KBM-7 (cell line): ENCODE results near the gene FSTL1.
A peak's percentile ranks its signal among the peaks of the same experiment; 100 is the strongest.

Source experiments
- DNase-seq: peaks from one replicate; pipeline ENCODE4 v3.0.0-alpha.2; 2015
- in situ Hi-C: fragments of 300-500 bp; cut with MboI; formaldehyde crosslinking; loops from 2 replicates; pipeline ENCODE4 v1.14.3; 2020; ENCODE audit warnings: low sequenced_read_pairs, low pct_unique_long_range_greater_than_20kb, mixed read lengths

Gene FSTL1, protein sequence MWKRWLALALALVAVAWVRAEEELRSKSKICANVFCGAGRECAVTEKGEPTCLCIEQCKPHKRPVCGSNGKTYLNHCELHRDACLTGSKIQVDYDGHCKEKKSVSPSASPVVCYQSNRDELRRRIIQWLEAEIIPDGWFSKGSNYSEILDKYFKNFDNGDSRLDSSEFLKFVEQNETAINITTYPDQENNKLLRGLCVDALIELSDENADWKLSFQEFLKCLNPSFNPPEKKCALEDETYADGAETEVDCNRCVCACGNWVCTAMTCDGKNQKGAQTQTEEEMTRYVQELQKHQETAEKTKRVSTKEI

DNA sequence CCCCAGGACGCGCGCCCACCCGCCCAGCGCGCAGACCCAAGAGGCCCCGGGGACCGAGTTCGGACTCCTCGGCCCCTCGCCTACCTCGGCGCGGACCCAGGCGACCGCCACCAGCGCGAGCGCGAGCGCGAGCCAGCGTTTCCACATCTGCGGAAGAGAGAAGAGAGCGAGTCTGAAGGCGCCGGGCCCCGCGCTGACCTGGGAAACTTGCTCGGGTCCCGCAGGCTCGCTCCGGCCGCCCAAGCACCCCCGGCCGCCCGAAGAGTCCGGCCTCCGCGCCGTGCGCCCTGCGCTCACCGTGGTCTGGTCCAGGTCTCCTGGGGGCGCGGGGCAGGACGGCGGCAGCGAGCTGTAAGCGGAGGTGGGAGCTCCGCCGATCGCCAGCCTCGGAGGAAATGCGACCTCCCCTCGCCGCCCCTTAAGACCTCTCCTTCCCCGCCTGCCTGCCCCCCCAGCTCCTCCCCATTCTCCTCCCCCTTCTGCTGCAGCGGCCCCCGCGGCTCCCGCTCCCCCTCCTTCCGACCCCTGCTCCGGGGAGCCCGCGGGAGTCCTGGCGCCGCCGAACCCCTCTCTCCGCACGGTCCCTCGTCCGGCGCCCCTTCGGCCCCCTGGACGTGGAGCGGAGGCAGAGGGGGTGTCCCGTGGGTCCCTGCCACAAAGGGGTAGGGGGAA lies at the start of gene FSTL1:
Gene FSTL1 (minus strand): TSS at position 393 of the 672 bp plus-strand sequence. CDS start 246 bp downstream, at position 147.
- in situ Hi-C loops = no loop called here
- peak; percentile 59 for DNase-seq

DNA sequence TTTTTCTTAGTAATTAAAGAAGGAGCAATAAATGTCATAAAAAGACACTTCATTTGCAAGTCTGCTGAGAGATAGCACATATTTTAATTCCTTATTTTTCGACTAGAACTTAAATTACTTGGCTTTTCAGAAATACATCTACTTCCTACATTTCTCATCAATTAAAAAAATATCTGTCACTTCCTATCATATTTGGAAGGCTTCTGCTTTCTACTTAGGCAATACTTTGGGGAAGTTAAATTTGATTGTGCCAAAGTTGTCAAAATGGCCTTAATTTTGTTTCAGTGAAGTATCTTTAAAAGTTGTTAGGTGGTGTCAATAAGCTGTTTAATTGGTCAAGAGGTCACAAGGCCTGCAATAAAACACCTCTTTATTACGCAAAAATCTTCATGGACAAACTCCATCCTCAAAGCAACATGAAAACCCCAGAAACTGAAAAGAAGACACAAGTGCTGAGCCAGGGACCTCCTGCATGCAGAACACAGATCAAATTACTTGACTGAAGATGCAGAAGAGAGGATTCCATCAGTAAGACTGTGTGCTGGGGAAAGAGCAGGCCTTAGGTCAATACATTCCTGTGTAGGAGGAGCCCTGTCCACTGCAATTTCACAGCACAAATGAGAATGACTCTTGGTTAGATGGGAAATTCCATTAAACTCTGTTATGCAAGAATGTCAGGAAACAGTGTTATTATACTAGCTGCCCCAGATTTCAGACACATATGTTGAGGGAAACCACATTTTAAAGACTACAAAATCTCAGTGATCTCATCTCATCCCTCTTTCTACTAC lies 48.0 kb upstream of the FSTL1 start:
- no peak for DNase-seq
- in situ Hi-C loops = no loop called here

DNA sequence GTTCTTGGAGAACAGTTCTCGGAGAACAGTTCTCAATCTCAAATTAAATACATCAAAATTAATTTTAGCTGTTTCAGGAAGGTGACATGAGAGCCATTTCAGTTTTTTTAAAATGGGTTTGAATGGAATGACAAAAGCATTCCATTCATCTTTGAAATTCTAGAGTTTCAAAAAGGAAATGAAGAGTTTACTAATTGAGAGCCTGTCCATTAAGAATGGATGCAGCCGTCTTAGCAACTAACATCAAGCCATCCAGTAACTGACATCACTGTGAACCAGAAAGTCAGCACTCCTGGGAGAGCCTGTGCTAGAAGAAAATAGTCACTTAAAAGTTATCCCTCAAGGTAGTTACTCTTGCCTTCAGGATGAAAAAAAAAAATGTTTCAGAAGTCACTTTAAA lies 47.0 kb upstream of the FSTL1 start:
- DNase-seq = no peak
- in situ Hi-C loops = no loop called here

DNA sequence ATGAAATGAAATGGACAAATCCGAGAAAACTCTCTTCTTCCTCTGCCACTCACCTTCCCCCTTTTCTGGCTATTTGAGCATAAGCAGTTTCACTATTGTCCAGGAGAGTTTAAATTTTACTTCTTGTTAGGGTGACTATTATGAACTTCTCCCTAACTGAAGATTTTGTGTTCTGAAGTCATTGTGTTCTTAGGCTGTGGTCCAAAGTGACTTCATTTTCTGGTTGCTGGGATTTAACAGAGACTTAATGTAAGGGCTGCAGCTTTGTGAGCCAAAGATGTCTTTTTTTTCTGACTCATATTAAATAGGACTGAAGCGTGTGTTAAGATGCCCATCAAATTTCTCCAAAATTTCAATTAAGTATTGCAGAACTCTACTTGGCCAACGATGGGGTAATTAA lies 46.5 kb upstream of the FSTL1 start:
- DNase-seq = no peak

DNA sequence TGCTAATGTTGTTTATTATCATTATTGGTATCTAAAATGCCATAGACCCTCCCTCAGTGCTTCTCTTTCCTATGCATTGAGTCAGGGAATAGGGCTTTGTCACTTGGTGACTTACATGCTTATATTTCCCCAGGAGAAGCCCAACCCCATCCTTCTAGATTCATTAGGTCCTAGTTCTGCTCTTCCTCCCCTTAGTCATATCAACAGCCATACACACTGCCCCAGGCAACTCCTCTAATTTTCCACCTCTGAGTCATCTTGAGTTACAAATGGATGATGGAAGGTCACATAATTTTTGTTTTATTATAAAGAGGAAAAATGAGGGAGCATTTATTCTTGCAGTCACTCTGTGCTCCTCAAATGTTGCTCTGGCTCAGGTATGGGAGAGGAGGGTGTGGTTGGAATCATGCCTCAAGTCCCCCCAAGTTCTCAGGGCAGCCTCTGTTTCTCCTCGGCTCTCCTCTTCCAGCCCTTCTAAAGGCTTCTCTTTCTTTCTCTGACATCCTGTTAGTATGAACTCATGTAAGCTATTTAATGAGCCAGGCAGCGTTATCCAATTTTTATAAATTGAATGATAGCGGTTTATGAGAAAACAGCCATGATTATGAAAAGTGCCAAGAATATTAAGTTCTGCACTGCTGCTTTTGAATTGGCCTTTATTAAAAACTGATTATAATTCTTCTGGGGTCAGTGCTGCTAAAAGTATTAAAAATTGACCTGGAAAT lies 45.6 kb upstream of the FSTL1 start:
- no peak for DNase-seq

More for the DNA sequence above, 46.5 kb upstream of the FSTL1 start:
- in situ Hi-C loops = no loop called here

DNA sequence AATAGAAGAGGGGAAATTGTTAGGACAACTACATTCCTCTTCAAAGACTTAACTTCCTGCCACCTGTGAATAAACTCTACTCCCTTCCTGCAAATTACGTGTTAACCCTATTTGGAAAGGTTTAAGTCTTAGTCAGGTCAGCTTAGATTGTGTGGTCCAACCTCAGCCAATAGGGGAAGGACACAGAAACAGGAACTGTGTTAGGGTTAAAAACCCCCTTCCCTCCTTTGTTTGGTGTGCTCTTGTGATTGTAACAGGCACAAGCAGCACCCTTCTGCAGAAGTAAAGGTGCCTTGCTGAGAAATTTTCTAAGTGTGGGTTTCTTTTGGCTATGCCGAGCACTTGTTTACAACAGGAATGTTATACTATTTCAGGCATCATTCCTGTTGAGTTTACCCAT lies 45.0 kb upstream of the FSTL1 start:
- DNase-seq = peak; percentile 32
- in situ Hi-C loops = no loop called here

More for the DNA sequence above, 45.6 kb upstream of the FSTL1 start:
- in situ Hi-C loops = no loop called here

DNA sequence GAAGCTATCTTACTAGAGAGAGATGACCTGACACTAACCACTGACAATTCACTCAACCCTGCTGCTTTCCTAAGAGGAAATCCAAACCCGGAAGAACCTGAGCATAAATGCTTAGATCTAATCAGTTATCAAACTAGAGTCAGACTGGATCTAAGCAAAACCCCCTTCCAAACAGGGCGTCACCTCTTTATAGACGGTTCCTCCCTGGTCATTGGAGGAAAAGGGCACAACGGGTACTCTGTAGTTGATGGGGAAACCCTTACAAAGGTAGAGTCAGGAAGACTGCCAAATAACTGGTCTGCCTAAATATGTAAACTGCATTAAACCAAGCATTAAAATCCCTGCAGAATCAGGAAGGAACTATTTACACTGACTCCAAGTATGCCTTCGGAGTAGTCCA lies 41.3 kb upstream of the FSTL1 start:
- no peak for DNase-seq
- in situ Hi-C loops = no loop called here

DNA sequence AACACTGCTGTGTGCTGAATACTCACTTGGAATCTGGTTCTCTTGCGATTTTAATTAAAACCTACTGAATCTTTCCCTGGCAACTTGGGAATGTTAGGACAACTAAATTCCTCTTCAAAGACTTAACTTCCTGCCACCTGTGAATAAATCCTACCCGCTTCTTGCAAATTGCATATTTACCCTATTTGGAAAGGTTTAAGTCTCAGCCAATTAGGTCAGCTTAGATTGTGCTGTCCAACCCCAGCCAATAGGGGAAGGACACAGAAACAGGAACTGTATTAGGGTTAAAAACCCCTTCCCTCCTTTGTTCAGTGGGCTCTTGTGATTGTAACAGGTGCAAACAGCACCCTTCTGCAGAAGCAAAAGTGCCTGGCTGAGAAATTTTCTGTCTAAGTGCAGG lies 38.6 kb upstream of the FSTL1 start:
- no peak for DNase-seq
- in situ Hi-C loops = no loop called here

DNA sequence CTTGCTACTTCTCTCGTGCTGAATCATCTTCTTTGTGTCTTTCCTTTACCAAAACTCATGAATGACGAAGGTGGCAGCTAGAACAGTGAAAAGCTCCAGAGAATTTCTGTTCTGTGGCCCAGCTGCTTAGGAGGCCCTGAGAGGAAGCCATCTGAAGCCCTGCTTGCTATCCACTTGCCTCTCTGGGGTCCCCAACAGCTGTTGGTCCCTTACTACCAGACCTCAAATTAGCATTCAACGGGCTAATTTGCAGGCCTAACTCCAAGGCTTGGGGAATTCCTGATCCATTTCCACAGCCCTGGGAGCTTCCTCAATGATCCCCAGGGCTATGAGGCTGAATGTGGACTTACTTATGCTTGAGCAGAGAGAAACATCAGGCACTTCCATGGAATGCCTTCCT lies 37.5 kb upstream of the FSTL1 start:
- no peak for DNase-seq
- in situ Hi-C loops = no loop called here

DNA sequence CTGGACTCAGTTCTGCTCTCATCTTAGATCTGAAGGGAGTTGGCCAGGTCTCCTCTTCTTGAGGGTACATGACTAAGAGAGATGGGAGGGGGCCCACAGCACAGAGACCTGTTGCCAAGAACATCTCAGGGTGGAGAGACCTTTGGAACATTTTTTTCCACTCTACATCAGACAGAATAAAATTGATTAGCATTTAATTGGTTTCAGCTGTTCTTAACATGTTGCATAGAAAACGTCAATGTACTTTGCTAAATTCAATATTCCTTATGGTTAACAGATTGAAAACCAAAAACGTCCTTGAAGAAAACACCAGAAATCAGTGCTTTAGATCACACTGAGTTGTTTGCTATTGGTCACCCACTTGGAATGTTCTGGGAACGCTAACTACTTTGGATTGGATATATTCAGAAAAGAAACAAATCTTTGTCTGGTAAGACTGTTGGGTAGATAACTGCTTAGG lies 36.4 kb upstream of the FSTL1 start:
- in situ Hi-C loops = no loop called here
- DNase-seq = no peak

DNA sequence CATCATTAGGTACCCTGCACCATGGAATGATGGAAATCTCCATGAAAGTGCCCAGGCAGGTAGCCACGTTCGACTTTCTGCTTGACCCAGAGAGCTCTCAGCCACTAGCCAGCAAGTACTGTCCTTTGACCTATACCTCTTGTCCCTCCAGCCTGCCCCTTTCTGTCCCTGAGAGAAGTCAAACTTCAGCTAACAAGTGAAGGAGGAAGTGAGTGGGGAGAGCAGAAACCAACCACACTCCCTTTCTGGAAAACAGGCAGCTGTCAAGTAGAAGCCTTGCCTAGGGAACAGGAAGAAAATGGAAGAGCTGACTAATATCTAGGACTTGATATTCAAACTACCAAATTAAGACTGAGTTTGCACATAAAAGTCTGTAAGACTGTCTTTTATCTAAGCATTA lies 30.3 kb upstream of the FSTL1 start:
- in situ Hi-C loops = no loop called here

DNA sequence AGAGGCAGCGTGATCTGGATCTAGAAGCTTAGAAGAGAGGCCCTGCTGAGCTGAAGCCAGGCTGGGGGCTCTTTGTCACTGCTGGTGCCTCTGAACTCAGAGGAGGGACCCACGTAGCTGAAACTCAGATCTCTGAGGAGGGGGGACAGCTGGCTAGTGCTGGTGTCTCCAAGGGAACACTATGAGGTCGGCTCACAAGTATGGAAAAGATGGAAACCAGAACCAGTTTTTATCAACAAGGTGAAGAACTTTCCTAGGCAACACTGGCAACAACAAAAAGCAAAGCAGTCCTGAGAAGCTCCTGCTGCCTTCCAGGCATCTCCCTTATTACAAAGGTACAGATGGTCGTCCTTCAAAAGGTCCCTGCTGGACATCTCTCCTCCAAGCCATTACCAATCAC lies 27.0 kb upstream of the FSTL1 start:
- in situ Hi-C loops = no loop called here
- no peak for DNase-seq

More for the DNA sequence above, 30.3 kb upstream of the FSTL1 start:
- peak; percentile 25 for DNase-seq

DNA sequence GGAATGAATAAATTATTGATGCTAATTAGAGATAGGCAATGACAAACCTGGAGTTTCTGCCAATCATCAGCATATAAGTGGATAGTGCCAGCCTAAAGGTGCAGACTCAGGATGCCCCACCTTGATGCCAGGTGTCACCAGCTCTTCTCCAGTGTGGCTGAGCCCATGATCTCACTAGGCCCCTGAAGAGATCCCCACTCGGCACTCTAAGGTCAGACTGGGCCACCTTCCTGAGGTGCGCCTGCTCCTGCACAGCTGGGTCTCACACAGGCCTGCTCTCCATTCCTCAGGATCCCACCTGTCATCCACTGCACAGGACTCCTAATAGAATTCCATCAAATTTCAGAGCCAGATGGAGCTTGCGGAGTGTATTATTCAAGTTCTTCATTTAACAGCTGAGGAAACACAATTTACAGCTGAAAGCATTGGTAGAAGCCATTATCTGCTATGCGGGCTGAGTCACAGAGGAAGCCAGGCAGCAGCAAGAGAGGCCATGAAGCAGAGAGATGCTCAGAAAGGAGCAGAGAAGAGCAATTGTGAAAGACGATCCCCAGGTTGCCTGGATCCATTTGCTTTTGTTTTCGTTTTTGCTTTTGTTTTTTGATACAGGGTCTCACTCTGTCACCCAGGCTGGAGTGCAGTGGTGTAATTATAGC lies 25.1 kb upstream of the FSTL1 start:
- in situ Hi-C loops = no loop called here
- no peak for DNase-seq

DNA sequence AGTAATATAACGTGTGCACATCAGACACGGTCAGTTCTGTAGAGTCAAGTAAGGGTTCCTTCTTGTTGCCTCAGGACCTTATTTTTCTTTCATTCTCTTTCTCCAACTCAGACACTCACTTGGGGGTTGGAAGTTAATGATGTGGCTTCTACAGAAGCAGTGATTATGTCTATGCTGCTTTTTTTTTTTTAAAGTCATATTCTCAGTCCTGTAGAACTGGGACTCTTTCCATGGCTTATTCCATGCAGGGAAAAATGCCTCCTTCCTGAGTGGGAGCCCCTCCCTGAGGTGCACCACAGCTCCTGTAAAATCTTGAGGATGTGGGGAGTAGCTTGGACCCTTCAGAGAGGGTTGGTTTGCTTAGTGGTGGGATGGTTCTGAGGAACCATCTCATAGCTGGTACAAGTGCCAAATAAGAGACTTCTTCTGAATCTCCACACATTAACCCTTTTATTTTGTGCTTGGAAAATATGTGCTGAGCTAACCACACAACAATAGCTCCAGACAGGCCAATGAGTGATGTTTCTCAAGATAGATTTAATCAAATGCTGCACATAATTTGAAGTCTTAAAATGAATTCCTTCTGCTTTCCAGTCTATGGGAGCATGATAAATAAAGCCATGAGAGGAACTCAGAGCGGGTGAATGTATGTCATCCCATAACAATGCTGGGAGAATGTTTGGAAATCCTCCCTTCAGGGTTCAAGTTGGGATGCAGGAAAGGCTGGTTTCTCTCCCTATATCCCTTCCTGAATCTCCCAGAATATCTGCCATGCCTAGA lies 23.3 kb upstream of the FSTL1 start:
- DNase-seq = no peak
- in situ Hi-C loops = no loop called here

DNA sequence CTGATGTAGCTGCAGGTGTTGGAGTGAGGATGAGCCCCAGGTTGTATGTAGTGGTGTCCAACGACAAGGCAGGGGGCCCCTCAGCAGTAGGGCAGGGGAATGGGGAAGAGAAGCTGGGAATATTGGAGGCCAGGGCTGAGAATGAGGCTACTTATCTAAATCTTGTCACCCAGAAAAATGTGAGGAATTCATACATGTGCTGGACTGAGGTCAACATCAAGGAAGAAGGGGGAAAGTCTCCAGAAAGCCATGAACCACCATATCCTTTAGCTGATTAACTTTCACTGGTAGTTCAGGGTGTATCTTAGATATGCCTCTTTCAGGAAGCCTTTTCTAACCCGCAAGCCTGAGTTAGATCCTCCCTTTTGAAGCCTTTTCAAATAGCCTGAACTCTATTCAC lies 22.6 kb upstream of the FSTL1 start:
- in situ Hi-C loops = no loop called here
- no peak for DNase-seq

DNA sequence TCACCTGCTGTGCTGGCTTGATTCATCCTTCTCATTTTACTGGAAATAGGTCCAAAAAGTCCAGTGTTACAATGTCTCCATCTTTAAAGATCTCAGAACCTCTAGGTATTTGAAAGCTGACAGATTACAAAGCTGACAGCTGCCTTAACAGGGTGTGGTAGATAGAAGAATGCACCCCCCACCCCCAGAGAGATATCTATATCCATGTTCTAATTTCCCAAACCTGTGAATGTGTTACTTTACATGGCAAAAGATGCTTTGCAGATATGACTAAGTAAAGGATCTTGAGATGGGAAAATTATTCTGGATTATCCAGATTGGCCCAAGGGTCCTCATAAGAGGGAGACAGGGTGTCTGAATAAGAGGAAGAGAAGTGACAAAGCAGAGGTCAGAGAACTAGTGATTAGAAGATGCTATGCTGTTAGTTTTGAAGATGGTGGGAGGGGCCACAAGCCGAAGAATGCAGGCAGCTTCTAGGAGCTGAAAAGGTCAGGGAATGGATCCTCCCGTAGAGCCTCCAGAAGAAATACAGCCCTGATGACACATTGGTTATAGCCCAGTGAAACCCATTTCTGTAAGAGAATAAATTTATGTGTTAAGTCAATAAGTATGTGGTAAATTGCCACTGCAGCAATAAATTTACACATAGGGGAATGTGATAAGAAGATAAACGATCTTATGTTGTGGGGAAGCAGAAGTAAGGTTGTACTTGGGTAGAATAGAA lies 21.5 kb upstream of the FSTL1 start:
- in situ Hi-C loops = no loop called here
- no peak for DNase-seq

DNA sequence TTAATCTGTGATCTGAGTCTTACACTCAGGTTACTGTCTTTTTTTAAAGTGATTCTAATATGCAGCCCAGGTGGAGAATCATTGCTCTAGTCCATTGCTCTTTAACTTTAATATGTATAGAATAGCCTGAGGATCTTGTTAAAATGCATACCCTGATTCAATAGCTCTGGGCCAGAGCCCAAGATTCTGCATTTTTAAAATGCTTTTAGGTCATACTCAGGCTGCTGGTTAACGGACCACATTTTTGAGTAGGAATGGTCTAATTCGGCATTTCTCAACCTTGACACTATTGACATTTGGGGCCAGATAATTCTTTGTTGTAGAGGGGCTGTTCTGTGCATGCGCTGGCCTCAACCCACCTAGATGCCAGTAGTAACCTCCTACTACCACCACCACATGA lies 20.9 kb upstream of the FSTL1 start:
- in situ Hi-C loops = no loop called here
- no peak for DNase-seq

DNA sequence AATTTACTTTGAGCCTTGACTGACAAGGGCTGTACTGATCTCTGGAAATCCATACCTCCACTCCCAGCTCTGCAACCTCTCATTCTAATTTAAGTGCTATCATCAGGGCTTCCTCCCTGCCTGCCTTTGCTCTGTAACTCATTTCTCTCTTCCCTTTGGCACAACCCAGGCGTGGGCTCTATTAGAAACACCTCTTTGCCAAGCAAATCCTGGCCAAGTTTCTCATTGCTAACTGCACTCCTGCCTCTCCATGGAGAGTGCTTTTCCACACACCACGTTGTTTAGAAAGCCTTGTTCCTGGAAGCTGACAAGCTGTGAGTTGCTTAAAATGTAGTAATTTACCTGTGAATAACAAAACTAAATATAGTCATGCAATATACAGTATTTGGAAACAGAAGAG lies 20.1 kb upstream of the FSTL1 start:
- in situ Hi-C loops = no loop called here
- DNase-seq = no peak
